K562 (cell line): ENCODE data around the gene BOD1L1. TPM values are rescaled to one million over a fixed set of nuclear protein-coding genes. Genes with fewer than 3 reads are reported as not detected.

ENCODE experiments used
- ATAC-seq: fragments of 200-7000 bp; cut with Tn5 transposase; 3 replicates; pipeline ENCODE4 v1.9.1; 2020; ENCODE audit warnings: moderate library complexity
- BruUV-seq: library from RNA; stranded (reverse); fragments of 400-500 nt; replicated peaks from 2 replicates; lab custom pipeline; 2021; lab: Mats Ljungman, UMichigan
- CTCF ChIA-PET: fragments of 300-600 bp; formaldehyde crosslinking; extraction: SDS; loops from one replicate; lab custom pipeline; 2021; ENCODE audit warnings: low intra/inter-chr PET ratio; lab: Yijun Ruan, JAX
- POLR2A ChIA-PET: fragments of 300-600, 350-650 bp; sonication (Branson Sonifier 250); formaldehyde crosslinking; extraction: SDS; loops from one replicate; lab custom pipeline; 2021; ENCODE audit warnings: antibody characterized with exemption, inconsistent platforms; lab: Yijun Ruan, JAX
- DNase-seq, 4 experiments: peaks; one replicate each; pipeline versions ENCODE4 v3.0.0 to v3.0.0-alpha.2; 2011 to 2018; ENCODE audit warnings: low spot score in 3 of 4, mixed read lengths in 3 of 4; ENCODE audit errors: extremely low read depth in 1 of 4
- FAIRE-seq: peaks from 2 replicates; lab custom pipeline; 2011; peaks lifted over from hg19 to GRCh38; lab: Jason Lieb, UNC
- H2AFZ ChIP-seq: 2 replicates; pipeline ENCODE4 v1.6.0; 2011; ENCODE audit warnings: low read depth, low read length, control low read depth, inconsistent platforms
- H3K27ac ChIP-seq: fragments of 200-600 bp; 3 replicates; pipeline ENCODE4 v1.8.0; 2011; ENCODE audit warnings: low read depth, mild to moderate bottlenecking, control low read depth, inconsistent platforms, low read length, moderate library complexity, mixed read lengths; ENCODE audit errors: extremely low read depth
- H3K27me3 ChIP-seq, 2 experiments: fragments of 300-600 bp in 1 of 2; 2 replicates in 1 of 2; 3 replicates in 1 of 2; pipeline versions ENCODE4 v1.6.0 to v1.8.0; 2011; ENCODE audit warnings: inconsistent platforms in 2 of 2, low read length in 2 of 2, mild to moderate bottlenecking in 1 of 2, mixed read lengths in 1 of 2, moderate library complexity in 1 of 2; ENCODE audit not compliant: control insufficient read depth in 2 of 2, insufficient read depth in 2 of 2
- H3K36me3 ChIP-seq: fragments of 300-600 bp; 3 replicates; pipeline ENCODE4 v1.8.0; 2011; ENCODE audit warnings: mild to moderate bottlenecking, low read length, inconsistent platforms; ENCODE audit not compliant: control insufficient read depth, insufficient read depth
- H3K4me1 ChIP-seq, 2 experiments: fragments of 200-600 bp in 1 of 2; replicated peaks in 1 of 2; 2 replicates in 1 of 2; 3 replicates in 1 of 2; pipeline versions ENCODE4 v1.5.1 to v1.8.0; 2011; ENCODE audit warnings: inconsistent platforms in 2 of 2, low read length in 2 of 2, mild to moderate bottlenecking in 1 of 2, mixed read lengths in 1 of 2, moderate library complexity in 1 of 2; ENCODE audit not compliant: control insufficient read depth in 2 of 2, insufficient read depth in 2 of 2
- H3K4me2 ChIP-seq: 2 replicates; pipeline ENCODE4 v1.6.1; 2011; ENCODE audit warnings: low read length, control low read depth, inconsistent platforms, mixed read lengths; ENCODE audit not compliant: insufficient read depth
- H3K4me3 ChIP-seq: fragments of 200-600 bp; sonication (generic), shearing (Covaris generic); 2 replicates; pipeline ENCODE4 v1.5.1; 2016; ENCODE audit warnings: control low read depth, inconsistent platforms
- H3K79me2 ChIP-seq: fragments of 200-600 bp; 3 replicates; pipeline ENCODE4 v1.8.0; 2011; ENCODE audit warnings: low read length, inconsistent platforms; ENCODE audit not compliant: control insufficient read depth, insufficient read depth
- H3K9ac ChIP-seq, 2 experiments: 2 replicates each; pipeline versions ENCODE4 v1.6.0 to v1.6.1; 2011; ENCODE audit warnings: low read depth in 2 of 2, low read length in 2 of 2, control low read depth in 1 of 2, inconsistent platforms in 1 of 2, mild to moderate bottlenecking in 1 of 2, mixed read lengths in 1 of 2; ENCODE audit not compliant: insufficient read depth in 1 of 2
- H3K9me1 ChIP-seq: one replicate; pipeline ENCODE4 v1.6.0; 2011; ENCODE audit warnings: inconsistent platforms, mild to moderate bottlenecking, low read length, moderate library complexity; ENCODE audit not compliant: control insufficient read depth, insufficient read depth
- H3K9me3 ChIP-seq: replicated peaks from 2 replicates; pipeline ENCODE4 v1.5.1; 2011; ENCODE audit warnings: low read depth, low read length, inconsistent platforms; ENCODE audit not compliant: control insufficient read depth, insufficient read depth
- H4K20me1 ChIP-seq: replicated peaks from 2 replicates; pipeline ENCODE4 v1.6.1; 2011; ENCODE audit warnings: low read length, inconsistent platforms, mixed read lengths; ENCODE audit not compliant: control insufficient read depth, insufficient read depth
- BHLHE40 ChIP-seq: IDR thresholded peaks from 2 replicates; pipeline ENCODE4 v1.6.1; 2011; ENCODE audit warnings: low read length, improper control_type of control experiment
- CBX3 ChIP-seq, 2 experiments: IDR thresholded peaks; 1 replicate in 1 of 2; 2 replicates in 1 of 2; pipeline ENCODE4 v1.6.1; 2012; ENCODE audit warnings: inconsistent platforms in 2 of 2, low read length in 2 of 2, borderline replicate concordance in 1 of 2, control low read depth in 1 of 2
- EHMT2 ChIP-seq: fragments of 450-650 bp; IDR thresholded peaks from 2 replicates; pipeline ENCODE4 v1.6.1; 2018; ENCODE audit warnings: antibody characterized with exemption
- ELK3 ChIP-seq: fragments of 450-650 bp; formaldehyde crosslinking; IDR thresholded peaks from 2 replicates; pipeline ENCODE4 v1.4.0; 2020; ENCODE audit warnings: mild to moderate bottlenecking
- HDAC1 ChIP-seq, 2 experiments: fragments of 450-650 bp; IDR thresholded peaks; 2 replicates each; pipeline ENCODE4 v1.6.1; 2016 to 2017; ENCODE audit warnings: inconsistent platforms in 1 of 2, mild to moderate bottlenecking in 1 of 2, moderate library complexity in 1 of 2
- HEY1 ChIP-seq: fragments of 250-450 bp; sonication (Bioruptor Pico); IDR thresholded peaks from 2 replicates; pipeline ENCODE4 v1.5.0; 2020; ENCODE audit warnings: mild to moderate bottlenecking, moderate library complexity, borderline replicate concordance
- JUND ChIP-seq, 2 experiments: IDR thresholded peaks; 2 replicates in 1 of 2; 3 replicates in 1 of 2; pipeline ENCODE4 v1.6.1; 2011; ENCODE audit warnings: borderline replicate concordance in 2 of 2, low read depth in 2 of 2, low read length in 2 of 2, improper control_type of control experiment in 1 of 2, missing biosample characterization in 1 of 2, missing genetic modification characterization in 1 of 2, missing genetic modification reagents in 1 of 2
- KAT8 ChIP-seq: fragments of 450-650 bp; IDR thresholded peaks from 2 replicates; pipeline ENCODE4 v1.6.1; 2016; ENCODE audit warnings: low read depth, mild to moderate bottlenecking
- TAF15 ChIP-seq: fragments of 200-400 bp; formaldehyde crosslinking; IDR thresholded peaks from 2 replicates; pipeline ENCODE4 v1.6.1; 2017; ENCODE audit warnings: mild to moderate bottlenecking, low read depth, low read length, moderate library complexity
- YBX1 ChIP-seq: fragments of 450-650 bp; IDR thresholded peaks from 2 replicates; pipeline ENCODE4 v1.7.1; 2016; ENCODE audit warnings: mild to moderate bottlenecking
- ZBTB8A ChIP-seq: fragments of 450-650 bp; IDR thresholded peaks from 2 replicates; pipeline ENCODE4 v1.6.1; 2018; ENCODE audit warnings: mild to moderate bottlenecking, moderate library complexity; ENCODE audit not compliant: partially characterized antibody
- ZNF3 ChIP-seq: fragments of 250-450 bp; sonication (Bioruptor Pico); IDR thresholded peaks from 2 replicates; pipeline ENCODE4 v1.5.0; 2021; ENCODE audit warnings: mild to moderate bottlenecking, moderate library complexity
- ZNF766 ChIP-seq: fragments of 200-800 bp; sonication (Bioruptor generic); conservative IDR thresholded peaks from 2 replicates; pipeline ENCODE4 v1.6.1; 2016; ENCODE audit warnings: missing genetic modification characterization, missing compliant biosample characterization
- WGBS: fragments of 100-300 bp; shearing (Covaris generic); methylation state at CpG from one replicate; pipeline ENCODE4 v1.1.6; 2016; ENCODE audit warnings: low coverage, mixed read lengths; ENCODE audit not compliant: insufficient coverage; ENCODE audit errors: missing lambda C conversion rate; 5-methylcytosine and 5-hydroxymethylcytosine counted together
- in situ Hi-C: fragments of 300-500 bp; cut with MboI; formaldehyde crosslinking; loops from 4 replicates; pipeline ENCODE4 v1.15.0; 2018; ENCODE audit warnings: inconsistent platforms, mixed read lengths
- intact Hi-C: fragments of 100-400 bp; cut with micrococcal nuclease; formaldehyde crosslinking; loops from 2 replicates; pipeline ENCODE4 v1.14.2; 2022
- polyA plus RNA-seq, 8 experiments: library from polyadenylated mRNA; depleted of rRNA in 4 of 8; stranded (reverse) in 5 of 8; unstranded in 3 of 8; fragments of >200 nt; fragmentation: Nextera tagmentation in 2 of 8; fragmentation: Illumina TruSeq in 1 of 8; extraction: Ambion mirVana in 2 of 8; extraction: Trizol in 1 of 8; gene quantifications; 2 replicates each; pipeline versions ENCODE4 v1.2.1 to v1.2.3, GENCODE V29; 2011 to 2014; ENCODE audit warnings: inconsistent platforms in 1 of 8, missing spikeins in 1 of 8
- total RNA-seq, 7 experiments: library from RNA; depleted of rRNA in 6 of 7; stranded (reverse); fragments of >200 nt in 6 of 7; fragmentation: Illumina TruSeq in 2 of 7; extraction: Trizol in 2 of 7; gene quantifications; 2 replicates each; pipeline versions ENCODE4 v1.2.1 to v1.2.3, GENCODE V29; 2011 to 2021; ENCODE audit warnings: low replicate concordance in 1 of 7
- TF ChIP-seq, protein P1 (sequence below): sonication (generic); IDR thresholded peaks from 2 replicates; pipeline ENCODE4 v1.6.1; 2016

Gene BOD1L1
- total and polyA plus RNA-seq, 9 of the 15 experiments (the other 6 are each of a cell fraction or from before 2014, with no cell fraction given): 4.8 to 23.2 (median 17.7) TPM

- Histone ChIP-seq H3K36me3 (no peaks in the 10 kb centered on the region), H3K27me3 (peaks cover 3 to 37% of the 10 kb centered on the region in 2 experiments; a peak in 4 of 5 replicates), H4K20me1 (no peaks in the 10 kb centered on the region), H2AFZ (no peak overlapping the region), H3K9me3 (no peaks in the 10 kb centered on the region), H3K9ac (no peak overlapping the region), H3K4me3 (no peak overlapping the region), H3K4me1 (peaks cover 14 to 18% of the 10 kb centered on the region in 2 experiments; a peak in 4 of 5 replicates), H3K9me1 (no peaks in the 10 kb centered on the region), H3K27ac (no peak overlapping the region), H3K79me2 (no peaks in the 10 kb centered on the region), H3K4me2 (no peak overlapping the region)
- BruUV-seq: no TSS peak
- CTCF ChIA-PET: no interaction called here
- POLR2A ChIA-PET: no interaction called here
- WGBS: 31% methylated on average over 2 of the region's 5 CpGs
- DNase-seq (no peak), ATAC-seq (no peak), FAIRE-seq (no peak)
- intact Hi-C loops: no loop called here
- TF ChIP-seq HDAC1 (IDR thresholded peaks at IDR 0.05) (no peak), YBX1 (no peak), EHMT2 (no peak), TAF15 (no peak), JUND (IDR thresholded peaks at IDR 0.05; ENCODE audit: borderline replicate concordance, low read depth, low read length) (no peak), JUND (tag; IDR thresholded peaks at IDR 0.05; ENCODE audit: borderline replicate concordance, low read depth, low read length) (no peak), KAT8 (no peak), ZNF766 (CRISPR knock-in tag) (no peak), ELK3 (no peak), BHLHE40 (no peak), HEY1 (CRISPR knock-in tag) (no peak), CBX3 (IDR thresholded peaks at IDR 0.05; ENCODE audit: borderline replicate concordance in 1 of 2, low read length in 2 of 2) (no peak), ZBTB8A (no peak), ZNF3 (CRISPR knock-in tag) (no peak)
- TF ChIP-seq, protein P1, sequence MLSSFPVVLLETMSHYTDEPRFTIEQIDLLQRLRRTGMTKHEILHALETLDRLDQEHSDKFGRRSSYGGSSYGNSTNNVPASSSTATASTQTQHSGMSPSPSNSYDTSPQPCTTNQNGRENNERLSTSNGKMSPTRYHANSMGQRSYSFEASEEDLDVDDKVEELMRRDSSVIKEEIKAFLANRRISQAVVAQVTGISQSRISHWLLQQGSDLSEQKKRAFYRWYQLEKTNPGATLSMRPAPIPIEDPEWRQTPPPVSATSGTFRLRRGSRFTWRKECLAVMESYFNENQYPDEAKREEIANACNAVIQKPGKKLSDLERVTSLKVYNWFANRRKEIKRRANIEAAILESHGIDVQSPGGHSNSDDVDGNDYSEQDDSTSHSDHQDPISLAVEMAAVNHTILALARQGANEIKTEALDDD: no peak
- in situ Hi-C loops: no loop called here
Observed at GRCh38 chr4:13528821-13529127, 98.8 kb downstream of the BOD1L1 start.
